HCT116 (cell line): ENCODE measurements around the gene CCDC63.

Experiments
- CEBPB ChIP-seq: IDR thresholded peaks from 2 replicates; pipeline ENCODE4 v1.6.1; 2012; ENCODE audit warnings: low read depth
- CTCF ChIP-seq, 3 experiments: fragments of 200-600 bp in 1 of 3; sonication (generic) in 1 of 3; IDR thresholded peaks in 2 of 3; conservative IDR thresholded peaks in 1 of 3; 2 replicates each; pipeline ENCODE4 v1.5.1; 2012 to 2017; ENCODE audit warnings: low read depth in 2 of 3, low read length in 2 of 3, antibody characterized with exemption in 1 of 3, borderline replicate concordance in 1 of 3, control low read depth in 1 of 3, mild to moderate bottlenecking in 1 of 3, mixed read lengths in 1 of 3, mixed run types in 1 of 3, moderate library complexity in 1 of 3; ENCODE audit not compliant: insufficient read depth in 1 of 3
- EGR1 ChIP-seq: IDR thresholded peaks from 2 replicates; pipeline ENCODE4 v1.6.1; 2012; ENCODE audit warnings: low read depth
- ELF1 ChIP-seq: IDR thresholded peaks from 2 replicates; pipeline ENCODE4 v1.6.1; 2012; ENCODE audit warnings: low read depth, borderline replicate concordance
- EZH2 ChIP-seq: fragments of 200-600 bp; sonication (generic); IDR thresholded peaks from 2 replicates; pipeline ENCODE4 v1.6.1; 2017; ENCODE audit warnings: antibody characterized with exemption, mixed run types
- EZH2phosphoT487 ChIP-seq: fragments of 200-600 bp; IDR thresholded peaks from 2 replicates; pipeline ENCODE4 v1.6.1; 2018; ENCODE audit warnings: antibody characterized with exemption, borderline replicate concordance
- JUND ChIP-seq: IDR thresholded peaks from 2 replicates; pipeline ENCODE4 v1.6.1; 2012
- POLR2A ChIP-seq: IDR thresholded peaks from 2 replicates; pipeline ENCODE4 v1.7.0; 2011; ENCODE audit warnings: borderline replicate concordance; ENCODE audit not compliant: insufficient read depth, insufficient read length; ENCODE audit errors: extremely low read depth
- POLR2AphosphoS5 ChIP-seq: IDR thresholded peaks from 2 replicates; pipeline ENCODE4 v1.6.1; 2011; ENCODE audit warnings: mild to moderate bottlenecking, low read depth, low read length, moderate library complexity
- RAD21 ChIP-seq: IDR thresholded peaks from 2 replicates; pipeline ENCODE4 v1.6.1; 2012; ENCODE audit warnings: low read depth, mild to moderate bottlenecking
- SRF ChIP-seq: IDR thresholded peaks from 2 replicates; pipeline ENCODE4 v1.6.1; 2012; ENCODE audit warnings: low read depth
- TCF7L2 ChIP-seq: IDR thresholded peaks from 2 replicates; pipeline ENCODE4 v1.7.0; 2011; ENCODE audit warnings: borderline replicate concordance, inconsistent platforms; ENCODE audit not compliant: insufficient read depth, insufficient read length; ENCODE audit errors: extremely low read depth
- ZFX ChIP-seq: fragments of 450-650 bp; IDR thresholded peaks from 2 replicates; pipeline ENCODE4 v1.6.1; 2017
- TF ChIP-seq, protein P1 (sequence below): IDR thresholded peaks from 2 replicates; pipeline ENCODE4 v1.6.1; 2012; ENCODE audit warnings: low read depth

- TF ChIP-seq CEBPB (no peak), CTCF (IDR thresholded peaks at IDR 0.05 in 2 of 3, conservative IDR thresholded peaks at IDR 0.05 in 1 of 3; ENCODE audit: borderline replicate concordance in 1 of 3, insufficient read depth in 1 of 3, low read depth in 2 of 3, low read length in 2 of 3) (no peak), EZH2 (no peak), POLR2A (no peak), ELF1 (no peak), SRF (no peak), POLR2AphosphoS5 (no peak), EGR1 (no peak), ZFX (no peak), EZH2phosphoT487 (no peak), JUND (no peak), TCF7L2 (no peak), RAD21 (no peak)
- TF ChIP-seq, protein P1, sequence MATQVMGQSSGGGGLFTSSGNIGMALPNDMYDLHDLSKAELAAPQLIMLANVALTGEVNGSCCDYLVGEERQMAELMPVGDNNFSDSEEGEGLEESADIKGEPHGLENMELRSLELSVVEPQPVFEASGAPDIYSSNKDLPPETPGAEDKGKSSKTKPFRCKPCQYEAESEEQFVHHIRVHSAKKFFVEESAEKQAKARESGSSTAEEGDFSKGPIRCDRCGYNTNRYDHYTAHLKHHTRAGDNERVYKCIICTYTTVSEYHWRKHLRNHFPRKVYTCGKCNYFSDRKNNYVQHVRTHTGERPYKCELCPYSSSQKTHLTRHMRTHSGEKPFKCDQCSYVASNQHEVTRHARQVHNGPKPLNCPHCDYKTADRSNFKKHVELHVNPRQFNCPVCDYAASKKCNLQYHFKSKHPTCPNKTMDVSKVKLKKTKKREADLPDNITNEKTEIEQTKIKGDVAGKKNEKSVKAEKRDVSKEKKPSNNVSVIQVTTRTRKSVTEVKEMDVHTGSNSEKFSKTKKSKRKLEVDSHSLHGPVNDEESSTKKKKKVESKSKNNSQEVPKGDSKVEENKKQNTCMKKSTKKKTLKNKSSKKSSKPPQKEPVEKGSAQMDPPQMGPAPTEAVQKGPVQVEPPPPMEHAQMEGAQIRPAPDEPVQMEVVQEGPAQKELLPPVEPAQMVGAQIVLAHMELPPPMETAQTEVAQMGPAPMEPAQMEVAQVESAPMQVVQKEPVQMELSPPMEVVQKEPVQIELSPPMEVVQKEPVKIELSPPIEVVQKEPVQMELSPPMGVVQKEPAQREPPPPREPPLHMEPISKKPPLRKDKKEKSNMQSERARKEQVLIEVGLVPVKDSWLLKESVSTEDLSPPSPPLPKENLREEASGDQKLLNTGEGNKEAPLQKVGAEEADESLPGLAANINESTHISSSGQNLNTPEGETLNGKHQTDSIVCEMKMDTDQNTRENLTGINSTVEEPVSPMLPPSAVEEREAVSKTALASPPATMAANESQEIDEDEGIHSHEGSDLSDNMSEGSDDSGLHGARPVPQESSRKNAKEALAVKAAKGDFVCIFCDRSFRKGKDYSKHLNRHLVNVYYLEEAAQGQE: no peak
These were observed 101.3 kb downstream of the CCDC63 start for GRCh38 chr12:110948041-110948440.
